Activated B cell treated with CpG ODN at 0.5 μM for 24 hours (primary cell): ENCODE data around the gene CEP89. TPM values are rescaled to one million over a fixed set of nuclear protein-coding genes. Genes with fewer than 3 reads are reported as not detected.

Experiments
- ATAC-seq: fragments of 200-7000 bp; cut with Tn5 transposase; one replicate; pipeline ENCODE4 v1.10.0; 2021; ENCODE audit warnings: low read depth, mild to moderate bottlenecking, moderate library complexity
- CTCF ChIA-PET: fragments of 350-600 bp; sonication (Branson Sonifier 250); formaldehyde crosslinking; loops from one replicate; lab custom pipeline; 2021; ENCODE audit warnings: antibody characterized with exemption; lab: Charles Lee
- POLR2A ChIA-PET: fragments of 350-600 bp; sonication (Branson Sonifier 250); formaldehyde crosslinking; loops from one replicate; lab custom pipeline; 2021; ENCODE audit warnings: antibody characterized with exemption; lab: Charles Lee
- DNase-seq: peaks from one replicate; pipeline ENCODE4 v3.0.0; 2022
- H3K27ac Mint-ChIP-seq: one replicate; pipeline ENCODE4 v1.8.0; 2020; ENCODE audit warnings: mixed read lengths
- H3K27me3 Mint-ChIP-seq: one replicate; pipeline ENCODE4 v1.8.0; 2021; ENCODE audit warnings: mixed read lengths
- H3K36me3 Mint-ChIP-seq: one replicate; pipeline ENCODE4 v1.8.0; 2021; ENCODE audit warnings: low read depth, mixed read lengths
- H3K4me1 Mint-ChIP-seq: one replicate; pipeline ENCODE4 v1.8.0; 2021; ENCODE audit warnings: mixed read lengths
- H3K4me3 Mint-ChIP-seq: one replicate; pipeline ENCODE4 v1.8.0; 2020; ENCODE audit warnings: mild to moderate bottlenecking, mixed read lengths
- H3K9me3 Mint-ChIP-seq: one replicate; pipeline ENCODE4 v1.8.0; 2020; ENCODE audit warnings: mixed read lengths
- CTCF ChIP-seq: fragments of 200-600 bp; IDR thresholded peaks from one replicate; pipeline ENCODE4 v1.8.0; 2022; ENCODE audit warnings: antibody characterized with exemption, mild to moderate bottlenecking
- intact Hi-C: fragments of 100-400 bp; cut with micrococcal nuclease; formaldehyde crosslinking; loops from one replicate; pipeline ENCODE4 v1.15.1; 2024
- total RNA-seq: library from RNA; stranded (reverse); gene quantifications from 2 replicates; pipeline ENCODE4 v1.2.3, GENCODE V29; 2022

Gene CEP89
- total RNA-seq, 1 donor from 2014 or later, result 19.4 TPM

GRCh38 chr19:32874605-32875004 is 97.2 kb downstream of the CEP89 start:
- no peak overlapping the region for H3K4me3 Mint-ChIP-seq
- no peak for ATAC-seq
- no peak for TF ChIP-seq CTCF
- H3K4me1 Mint-ChIP-seq, result no peaks in the 10 kb centered on the region
- intact Hi-C loops, result no loop called here
- no peaks in the 10 kb centered on the region for H3K9me3 Mint-ChIP-seq
- H3K27me3 Mint-ChIP-seq, result no peaks in the 10 kb centered on the region
- H3K36me3 Mint-ChIP-seq, result peaks cover 11% of the 10 kb centered on the region
- no peak overlapping the region for H3K27ac Mint-ChIP-seq
- ChIA-PET POLR2A (no interaction called here), CTCF (no interaction called here)
- DNase-seq, result no peak

GRCh38 chr19:32873247-32873959 is 98.4 kb downstream of the CEP89 start:
- Mint-ChIP-seq H3K27ac (no peak overlapping the region), H3K4me1 (no peaks in the 10 kb centered on the region), H3K36me3 (peaks cover 5% of the 10 kb centered on the region), H3K9me3 (no peaks in the 10 kb centered on the region), H3K27me3 (no peaks in the 10 kb centered on the region), H3K4me3 (no peak overlapping the region)
- no peak for TF ChIP-seq CTCF
- intact Hi-C loops, result no loop called here
- DNase-seq (no peak), ATAC-seq (no peak)
- ChIA-PET POLR2A (no interaction called here), CTCF (no interaction called here)

- intact Hi-C loops, result no loop called here
- ChIA-PET CTCF (no interaction called here), POLR2A (no interaction called here)
- DNase-seq (no peak), ATAC-seq (no peak)
- Mint-ChIP-seq H3K4me1 (no peaks in the 10 kb centered on the region), H3K4me3 (no peak overlapping the region), H3K27me3 (no peaks in the 10 kb centered on the region), H3K27ac (no peak overlapping the region), H3K36me3 (no peaks in the 10 kb centered on the region), H3K9me3 (no peaks in the 10 kb centered on the region)
- no peak for TF ChIP-seq CTCF
These were observed 99.4 kb downstream of the CEP89 start for GRCh38 chr19:32872391-32872790.

GRCh38 chr19:32870981-32871451 is 100.7 kb downstream of the CEP89 start:
- no peak for DNase-seq

More at GRCh38 chr19:32870981-32871451, 100.7 kb downstream of the CEP89 start:
- no peaks in the 10 kb centered on the region for H3K9me3 Mint-ChIP-seq
- no peak for ATAC-seq
- no peak overlapping the region for H3K27ac Mint-ChIP-seq
- H3K4me3 Mint-ChIP-seq, result no peak overlapping the region
- H3K36me3 Mint-ChIP-seq, result no peaks in the 10 kb centered on the region
- H3K27me3 Mint-ChIP-seq, result no peaks in the 10 kb centered on the region
- no peaks in the 10 kb centered on the region for H3K4me1 Mint-ChIP-seq
- CTCF ChIA-PET, result no interaction called here
- TF ChIP-seq CTCF, result no peak
- POLR2A ChIA-PET, result no interaction called here
- intact Hi-C loops, result no loop called here
